Medulla oblongata (tissue), 1 donor: ENCODE data around the gene PBRM1.
A peak's percentile ranks its signal among the peaks of the same experiment; 100 is the strongest.

Experiments used
- DNase-seq: peaks from one replicate; pipeline ENCODE4 v3.0.0-alpha.2; 2015; ENCODE audit errors: extremely low spot score

The PBRM1 gene

GRCh38 chr3:52574056-52574965, 111.4 kb downstream of the PBRM1 start:
- no peak for DNase-seq

- DNase-seq, result no peak
These were observed 113.5 kb downstream of the PBRM1 start for GRCh38 chr3:52572221-52572620.

- DNase-seq, result no peak
These were observed 115.6 kb downstream of the PBRM1 start for GRCh38 chr3:52570076-52570475.

GRCh38 chr3:52568069-52568468, 117.6 kb downstream of the PBRM1 start:
- DNase-seq, result no peak

- no peak for DNase-seq
These were observed 121.7 kb downstream of the PBRM1 start for GRCh38 chr3:52563984-52564383.

- no peak for DNase-seq
These were observed 124.5 kb downstream of the PBRM1 start for GRCh38 chr3:52561028-52561747.

GRCh38 chr3:52558436-52558835, 127.3 kb downstream of the PBRM1 start:
- DNase-seq, result no peak

GRCh38 chr3:52557011-52557960, 128.4 kb downstream of the PBRM1 start:
- DNase-seq, result peak; percentile 51

DNA sequence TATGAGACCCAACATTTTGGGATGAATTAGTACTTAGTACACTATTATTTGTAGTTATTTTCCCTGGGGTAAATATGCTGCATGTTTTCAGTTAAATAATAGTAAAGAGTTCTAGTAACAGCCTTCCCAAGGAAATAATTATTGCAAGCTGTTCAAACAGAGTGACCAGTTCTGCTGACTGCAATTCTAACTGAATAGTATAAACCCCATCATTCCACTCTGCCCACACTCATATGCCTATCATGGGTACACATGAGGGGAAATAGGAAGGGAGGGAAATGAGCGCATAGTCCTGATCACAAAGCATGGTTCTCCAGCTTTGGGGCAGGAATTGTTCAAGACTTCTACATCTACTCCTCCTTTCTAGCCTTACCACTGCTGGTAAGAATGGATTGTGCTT, 130.7 kb downstream of the PBRM1 start:
- DNase-seq, result no peak

- no peak for DNase-seq
These were observed 131.5 kb downstream of the PBRM1 start for GRCh38 chr3:52554026-52554755.

DNA sequence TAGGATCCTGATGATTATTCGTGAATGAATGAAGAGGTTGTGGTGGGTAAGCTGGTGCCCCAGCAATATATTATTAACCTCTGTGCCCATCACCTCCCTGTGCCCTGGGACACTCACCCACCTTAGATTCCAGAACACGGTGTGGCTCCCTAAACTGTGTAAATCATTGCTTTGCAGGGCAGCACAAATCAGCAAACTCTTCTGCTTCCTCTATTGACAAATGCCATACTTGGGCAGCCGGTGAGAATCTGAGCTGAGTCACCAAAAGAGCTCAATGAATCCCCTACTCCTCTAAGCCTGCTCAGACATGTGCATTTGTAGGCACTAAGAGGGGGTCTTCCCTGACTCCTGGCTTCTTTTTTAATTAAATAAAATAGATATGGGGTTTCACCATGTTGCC, 133.6 kb downstream of the PBRM1 start:
- no peak for DNase-seq

DNA sequence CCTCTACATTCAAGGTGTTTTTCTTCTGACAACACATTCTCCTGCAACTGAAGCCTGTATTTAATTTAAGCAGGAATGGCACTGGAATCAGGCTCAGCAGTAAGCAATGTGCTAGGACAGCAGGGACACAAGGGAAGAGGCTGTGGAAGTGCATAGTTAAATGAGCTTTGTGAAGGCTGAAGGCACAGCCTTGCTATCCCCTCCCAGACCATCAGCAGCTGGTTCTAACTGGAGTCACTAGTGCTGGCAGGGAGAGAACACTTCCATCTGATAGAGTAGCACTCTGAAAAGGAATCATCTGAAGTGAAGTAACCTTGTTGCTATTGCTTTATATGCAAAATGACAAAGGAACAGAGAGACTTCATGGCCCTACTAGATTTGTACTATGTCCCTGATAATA, 134.6 kb downstream of the PBRM1 start:
- DNase-seq, result peak; percentile 60

DNA sequence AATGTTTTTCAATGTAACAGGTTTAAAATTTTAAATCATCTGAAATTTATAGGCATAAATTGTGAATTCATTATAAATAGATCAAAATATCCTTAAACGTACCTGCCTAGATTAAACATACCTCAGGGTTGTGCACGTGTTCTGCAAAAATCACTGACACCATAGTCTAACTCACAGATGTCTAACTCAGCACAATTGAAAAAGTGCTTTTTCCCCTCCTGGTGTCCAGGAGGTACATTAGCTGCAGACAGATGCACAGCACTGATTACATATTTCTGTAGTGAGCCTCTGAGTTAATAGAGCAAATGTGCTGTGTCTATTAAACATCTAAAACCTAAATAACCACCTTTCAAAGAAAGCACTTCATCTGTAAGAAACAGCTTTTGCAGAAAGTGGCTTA, 138.6 kb downstream of the PBRM1 start:
- DNase-seq, result no peak

- DNase-seq, result no peak
These were observed 139.4 kb downstream of the PBRM1 start for GRCh38 chr3:52546111-52546901.

DNA sequence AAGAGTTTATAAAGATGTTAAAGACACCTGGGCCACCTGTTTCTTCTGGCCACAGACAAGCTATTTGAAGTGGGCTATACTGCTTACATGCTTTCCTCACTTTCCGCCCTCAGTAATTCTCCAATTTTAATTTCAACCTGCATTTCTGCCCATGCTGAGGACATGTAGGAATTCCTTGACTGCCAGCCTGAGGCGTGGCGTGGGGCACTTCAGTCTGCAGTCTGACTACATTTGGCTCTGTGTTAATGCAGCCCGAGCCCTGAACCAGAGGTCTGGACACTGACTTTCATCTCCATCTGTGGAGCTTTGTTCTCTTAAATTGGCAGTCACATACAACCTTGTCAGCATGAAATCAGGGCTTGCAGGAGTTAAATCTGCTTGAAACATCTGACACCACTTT, 140.8 kb downstream of the PBRM1 start:
- DNase-seq, result no peak

DNA sequence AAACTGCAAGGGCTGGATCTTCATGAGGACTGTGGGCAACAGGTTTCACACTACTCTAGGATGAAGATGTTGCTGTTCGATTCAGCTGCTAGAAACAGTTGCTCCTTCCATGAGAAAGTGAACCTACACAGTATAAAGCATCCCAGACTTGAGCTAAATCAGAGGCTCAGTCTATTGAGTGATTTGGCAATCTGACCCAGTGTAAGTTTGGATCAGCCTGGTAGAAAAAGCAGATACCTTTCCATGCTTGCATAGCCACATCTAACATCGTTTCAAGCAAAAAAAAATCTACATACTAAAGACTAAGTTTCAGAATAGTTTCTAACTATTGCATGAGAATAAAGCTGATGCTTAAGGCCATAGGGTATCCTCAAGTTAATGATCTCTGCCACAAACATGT, 144.7 kb downstream of the PBRM1 start:
- DNase-seq, result no peak

DNA sequence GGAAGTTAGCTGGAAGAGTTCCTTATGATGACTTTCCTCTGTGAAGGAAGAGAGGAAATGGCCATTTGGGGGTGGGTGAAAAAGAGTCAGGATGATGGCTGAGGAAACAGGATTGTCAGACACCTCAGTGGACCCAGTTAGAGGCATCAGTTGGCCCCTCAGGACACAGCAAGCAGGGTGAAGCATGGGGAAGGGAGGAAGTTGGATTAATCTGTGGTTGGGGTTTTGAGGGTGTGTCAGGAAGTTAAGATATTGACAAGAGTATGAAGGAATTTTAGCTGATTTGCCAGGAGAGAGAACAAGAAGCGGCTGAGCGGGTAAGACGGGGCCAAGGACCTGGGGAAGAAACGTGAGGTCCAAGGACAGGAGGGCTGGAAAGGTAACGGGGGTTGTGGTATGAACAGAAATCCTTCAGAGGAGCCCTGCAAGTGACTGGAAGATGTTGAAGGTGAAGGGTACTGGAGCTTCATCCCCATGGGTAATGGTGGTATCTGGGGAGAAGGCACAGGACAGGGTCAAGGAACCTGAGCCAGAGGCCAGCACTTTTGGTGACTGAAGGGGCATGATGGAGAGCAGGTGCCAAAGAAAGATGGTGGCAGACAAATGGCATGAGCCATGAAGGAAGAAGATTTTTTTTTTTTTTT, 146.6 kb downstream of the PBRM1 start:
- DNase-seq, result no peak

DNA sequence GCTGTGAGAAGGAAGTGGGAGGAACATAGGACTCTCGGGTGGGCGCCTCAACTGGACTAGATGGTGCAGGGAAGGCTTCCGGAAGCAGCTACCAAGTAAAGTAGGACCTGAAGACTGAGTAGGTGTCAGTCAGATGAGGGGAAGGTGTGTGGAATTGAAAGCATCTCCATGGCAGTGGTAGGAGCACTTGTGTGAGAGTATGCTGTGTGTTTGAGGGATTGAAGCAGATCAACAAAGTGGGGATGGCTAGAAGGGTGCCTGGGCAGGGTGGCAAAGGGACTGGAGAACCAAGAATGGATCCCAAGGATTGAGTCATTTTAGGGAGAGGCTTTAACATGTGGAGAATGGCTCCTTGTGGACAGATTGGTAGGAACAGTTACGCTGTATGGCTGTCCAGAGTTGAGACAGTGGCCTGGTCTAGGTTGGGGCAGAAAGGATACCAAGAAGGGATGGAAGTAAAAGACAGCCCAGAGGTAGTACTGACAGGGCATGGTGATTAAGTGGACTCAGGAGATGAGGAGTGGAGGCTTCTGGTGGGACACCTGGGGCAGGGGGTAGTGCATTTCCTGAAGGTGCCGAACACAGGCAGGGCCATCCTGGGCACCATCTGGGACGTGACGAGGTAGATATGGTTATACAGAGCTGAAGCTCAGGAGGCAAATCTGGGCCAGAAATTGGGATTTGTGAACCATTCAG, 147.8 kb downstream of the PBRM1 start:
- DNase-seq, result no peak

GRCh38 chr3:52537165-52537620, 148.5 kb downstream of the PBRM1 start:
- DNase-seq, result no peak
